ENCODE measurements around the gene UNC5A.

DNA sequence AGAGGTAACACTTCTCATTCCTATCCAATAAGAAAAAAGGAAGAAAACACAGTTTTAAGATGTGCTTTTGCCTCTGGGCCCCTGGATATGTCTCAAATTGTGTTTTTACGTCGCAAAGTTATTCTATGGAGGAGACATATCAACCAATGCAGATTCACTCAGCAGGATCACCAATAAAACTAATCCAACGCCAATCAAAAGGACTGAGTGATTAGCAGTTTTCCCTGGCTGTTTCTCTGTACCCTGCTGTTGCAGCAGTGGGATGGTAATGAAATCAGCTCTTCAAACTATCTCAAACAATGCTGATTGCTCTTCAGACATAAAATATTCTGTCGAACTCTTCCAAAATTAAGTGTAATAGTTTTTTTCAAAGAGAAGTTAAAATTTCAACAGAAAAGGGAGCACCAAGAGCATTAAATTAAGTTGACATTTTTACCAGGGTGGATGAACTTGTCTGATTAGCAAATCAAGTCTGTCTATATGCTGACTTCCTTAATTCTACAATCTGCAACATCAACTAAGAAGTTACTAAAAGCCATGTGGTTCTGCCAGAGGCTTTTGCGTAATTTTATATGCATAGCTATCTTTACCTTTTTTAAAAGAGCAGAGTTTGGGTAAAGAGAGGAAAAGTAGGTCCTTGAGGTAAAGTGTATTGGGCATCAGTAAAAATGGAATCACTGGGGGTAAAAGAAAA is 98.5 kb downstream of the UNC5A start:
- TF ChIP-seq, protein P1, sequence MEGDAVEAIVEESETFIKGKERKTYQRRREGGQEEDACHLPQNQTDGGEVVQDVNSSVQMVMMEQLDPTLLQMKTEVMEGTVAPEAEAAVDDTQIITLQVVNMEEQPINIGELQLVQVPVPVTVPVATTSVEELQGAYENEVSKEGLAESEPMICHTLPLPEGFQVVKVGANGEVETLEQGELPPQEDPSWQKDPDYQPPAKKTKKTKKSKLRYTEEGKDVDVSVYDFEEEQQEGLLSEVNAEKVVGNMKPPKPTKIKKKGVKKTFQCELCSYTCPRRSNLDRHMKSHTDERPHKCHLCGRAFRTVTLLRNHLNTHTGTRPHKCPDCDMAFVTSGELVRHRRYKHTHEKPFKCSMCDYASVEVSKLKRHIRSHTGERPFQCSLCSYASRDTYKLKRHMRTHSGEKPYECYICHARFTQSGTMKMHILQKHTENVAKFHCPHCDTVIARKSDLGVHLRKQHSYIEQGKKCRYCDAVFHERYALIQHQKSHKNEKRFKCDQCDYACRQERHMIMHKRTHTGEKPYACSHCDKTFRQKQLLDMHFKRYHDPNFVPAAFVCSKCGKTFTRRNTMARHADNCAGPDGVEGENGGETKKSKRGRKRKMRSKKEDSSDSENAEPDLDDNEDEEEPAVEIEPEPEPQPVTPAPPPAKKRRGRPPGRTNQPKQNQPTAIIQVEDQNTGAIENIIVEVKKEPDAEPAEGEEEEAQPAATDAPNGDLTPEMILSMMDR (conservative IDR thresholded peaks at IDR 0.05) = no peak
- no peak for TF ChIP-seq ZFX (IDR thresholded peaks at IDR 0.05)

Data from C4-2B (cell line).